ENCODE measurements around the gene GLIS2. TPM values are rescaled to one million over a fixed set of nuclear protein-coding genes. Genes with fewer than 3 reads are reported as not detected.
A peak's percentile ranks its signal among the peaks of the same experiment; 100 is the strongest.

GLIS2 gene
- total RNA-seq, 4 donors from 2014 or later, result 5.7 to 26.9 (median 7.9) TPM

DNA sequence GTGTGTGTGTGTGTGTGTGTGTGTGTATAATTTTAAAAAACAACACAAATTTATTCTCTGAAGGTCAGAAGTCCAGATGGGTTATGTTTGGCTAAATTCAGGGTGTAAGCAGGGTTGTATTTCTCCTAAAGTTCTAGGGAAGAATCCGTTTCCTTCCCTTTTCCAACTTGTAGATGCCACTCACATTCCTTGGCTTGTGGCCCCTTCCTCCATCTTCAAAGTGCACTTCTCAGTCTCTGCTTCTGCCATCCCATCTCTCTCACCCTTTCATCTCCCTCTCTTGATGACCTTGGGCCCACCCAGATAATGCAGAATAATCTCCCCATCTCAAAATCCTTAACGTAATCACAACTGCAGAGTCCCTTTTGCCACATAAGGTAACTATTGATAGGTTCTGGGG lies 35.2 kb upstream of the GLIS2 start:
- Histone ChIP-seq H3K27ac (no peak overlapping the region), H3K9me3 (no peaks in the 10 kb centered on the region), H3K27me3 (peaks cover 12% of the 10 kb centered on the region), H3K4me3 (no peak overlapping the region), H3K4me1 (no peaks in the 10 kb centered on the region), H3K36me3 (no peaks in the 10 kb centered on the region)
- ATAC-seq, result no peak
- WGBS, 2 donors (ENCODE audit: low coverage in 1 of 2), result 94 to 100% methylated on average over 2 of the region's 2 CpGs
- TF ChIP-seq EP300 (IDR thresholded peaks at IDR 0.05), result no peak
- no peak for TF ChIP-seq POLR2AphosphoS5 (IDR thresholded peaks at IDR 0.05)
- no peak for TF ChIP-seq CTCF (IDR thresholded peaks at IDR 0.05)
- TF ChIP-seq POLR2A (IDR thresholded peaks at IDR 0.05), result no peak

DNA sequence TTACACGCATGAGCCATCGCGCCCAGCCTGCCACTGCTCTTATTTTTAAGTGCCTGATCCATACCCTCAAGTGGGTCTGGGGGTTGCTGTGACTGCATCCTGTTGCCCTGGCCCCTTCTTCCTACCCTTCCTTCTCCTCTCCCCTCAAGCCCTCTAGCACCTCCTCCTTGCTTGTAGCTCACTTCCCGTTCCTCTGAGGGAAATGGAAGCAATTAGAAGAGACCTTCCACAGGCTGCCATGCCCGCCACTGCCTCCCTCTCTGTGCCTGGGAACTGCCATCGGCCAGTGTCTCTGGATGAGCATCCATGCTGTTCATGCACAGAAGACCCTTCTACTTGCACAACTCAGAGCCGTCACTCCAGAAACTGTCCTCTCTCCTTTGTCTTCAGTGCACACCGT lies 32.4 kb upstream of the GLIS2 start:
- 71 to 90% methylated on average over 3 to 6 of the region's 8 CpGs for WGBS, 2 donors (ENCODE audit: low coverage in 1 of 2)
- H3K27ac ChIP-seq, result no peak overlapping the region
- no peak for ATAC-seq
- TF ChIP-seq EP300 (IDR thresholded peaks at IDR 0.05), result no peak
- TF ChIP-seq CTCF (IDR thresholded peaks at IDR 0.05), result no peak
- no peak for TF ChIP-seq POLR2AphosphoS5 (IDR thresholded peaks at IDR 0.05)
- no peak for TF ChIP-seq POLR2A (IDR thresholded peaks at IDR 0.05)
- H3K9me3 ChIP-seq, result no peaks in the 10 kb centered on the region
- H3K4me3 ChIP-seq, result no peak overlapping the region
- peaks cover 12% of the 10 kb centered on the region for H3K27me3 ChIP-seq
- no peaks in the 10 kb centered on the region for H3K36me3 ChIP-seq
- H3K4me1 ChIP-seq, result peaks cover 0 to 6% (median 4%) of the 10 kb centered on the region in 3 donors

GRCh38 chr16:4283939-4284338 lies 31.9 kb upstream of the GLIS2 start:
- Histone ChIP-seq H3K4me3 (no peak overlapping the region), H3K36me3 (no peaks in the 10 kb centered on the region), H3K9me3 (no peaks in the 10 kb centered on the region), H3K27ac (no peak overlapping the region), H3K27me3 (peaks cover 12% of the 10 kb centered on the region), H3K4me1 (peaks cover 0 to 11% (median 8%) of the 10 kb centered on the region in 3 donors)
- 17 to 80% methylated on average over 1 of the region's 2 CpGs for WGBS, 2 donors (ENCODE audit: low coverage in 1 of 2)
- ATAC-seq, result no peak
- TF ChIP-seq POLR2AphosphoS5 (IDR thresholded peaks at IDR 0.05) (no peak), EP300 (IDR thresholded peaks at IDR 0.05) (no peak), CTCF (IDR thresholded peaks at IDR 0.05) (no peak), POLR2A (IDR thresholded peaks at IDR 0.05) (no peak)

DNA sequence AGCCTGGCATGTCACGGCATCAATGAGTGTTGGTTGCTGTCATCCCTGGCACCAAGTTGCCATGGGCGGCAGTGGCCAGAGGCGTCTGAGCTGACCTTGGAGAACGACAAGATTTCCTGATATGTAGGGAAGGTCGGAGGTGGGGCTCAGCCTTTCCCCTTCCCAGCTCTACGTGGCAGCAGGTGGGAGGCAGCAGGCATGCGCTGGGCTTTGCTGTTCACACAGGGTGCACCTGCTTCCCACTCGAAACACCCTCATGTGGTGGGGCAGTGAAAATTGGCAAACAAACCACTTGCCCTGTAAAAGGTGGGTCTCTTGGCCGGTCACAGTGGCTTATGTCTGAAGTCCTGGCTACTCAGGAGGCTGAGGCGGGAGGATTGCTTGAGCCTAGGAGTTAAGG lies 30.7 kb upstream of the GLIS2 start:
- peaks cover 0 to 11% (median 8%) of the 10 kb centered on the region in 3 donors for H3K4me1 ChIP-seq
- WGBS, 2 donors (ENCODE audit: low coverage in 1 of 2), result 85% methylated on average over 2 of the region's 10 CpGs; no CpG with 5 or more reads in 1 of the 2 donors
- no peak for TF ChIP-seq CTCF (IDR thresholded peaks at IDR 0.05)

DNA sequence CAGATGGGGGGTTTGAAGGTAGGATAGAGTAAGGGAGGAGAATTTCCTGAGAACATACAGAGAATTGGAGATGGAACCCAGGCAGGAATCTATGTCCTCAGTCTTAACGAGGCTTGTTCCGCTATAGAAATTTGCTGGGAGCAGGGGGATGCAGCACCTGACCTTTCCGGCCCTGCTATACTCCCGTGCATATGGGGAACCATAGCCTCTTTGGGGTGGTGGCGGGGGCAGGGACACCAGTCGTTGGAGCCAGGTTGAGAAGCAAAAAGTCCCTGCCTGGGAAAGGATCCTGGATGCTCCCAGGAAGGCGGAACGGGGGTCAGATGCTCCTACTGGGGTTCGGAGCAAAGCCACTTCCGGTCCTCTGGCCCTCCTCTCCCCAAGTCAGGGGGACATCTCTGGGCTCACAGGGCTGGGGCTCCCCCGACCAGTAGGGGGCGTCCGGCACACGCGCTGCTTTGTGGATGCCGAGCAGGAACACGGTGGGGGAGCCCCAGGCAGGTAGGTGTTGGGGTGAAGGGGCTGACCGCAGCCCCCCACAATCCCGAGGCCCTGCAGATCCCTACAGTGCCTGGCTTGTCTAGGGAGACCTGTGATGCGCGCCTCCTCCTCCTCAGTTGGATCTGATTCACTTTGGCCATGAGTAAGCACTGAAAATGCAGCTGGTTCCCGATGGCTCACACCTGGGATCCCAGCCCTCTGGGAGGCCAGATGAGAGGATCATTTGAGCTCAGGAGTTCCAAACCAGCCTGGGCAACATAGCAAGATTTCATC lies 27.5 kb upstream of the GLIS2 start:
- TF ChIP-seq CTCF (IDR thresholded peaks at IDR 0.05) (peak in 3 of 4 experiments; percentile 84 to 99 (median 85)), EP300 (IDR thresholded peaks at IDR 0.05) (no peak), POLR2A (IDR thresholded peaks at IDR 0.05) (no peak)
- peaks cover 0 to 31% (median 20%) of the 10 kb centered on the region in 3 donors for H3K4me1 ChIP-seq
- H3K36me3 ChIP-seq, result no peaks in the 10 kb centered on the region
- no peaks in the 10 kb centered on the region for H3K9me3 ChIP-seq
- no peak overlapping the region for H3K4me3 ChIP-seq
- H3K27me3 ChIP-seq, result peaks cover 12% of the 10 kb centered on the region
- 7 to 27% methylated on average over 3 to 5 of the region's 22 CpGs for WGBS, 2 donors (ENCODE audit: low coverage in 1 of 2)
- peak; percentile 81 for ATAC-seq
- H3K27ac ChIP-seq, result no peak overlapping the region

More for the DNA sequence above, 30.7 kb upstream of the GLIS2 start:
- H3K36me3 ChIP-seq, result no peaks in the 10 kb centered on the region
- H3K9me3 ChIP-seq, result no peaks in the 10 kb centered on the region
- ATAC-seq, result no peak
- H3K4me3 ChIP-seq, result no peak overlapping the region
- no peak overlapping the region for H3K27ac ChIP-seq
- H3K27me3 ChIP-seq, result peaks cover 12% of the 10 kb centered on the region

All from gastroesophageal sphincter (tissue), 4 donors.